ENCODE results near the gene AMER3.
A peak's percentile ranks its signal among the peaks of the same experiment; 100 is the strongest.
"Not testable (repeated sequence)": the region's sequence is repeated elsewhere in the genome, so short reads cannot be mapped to it uniquely, and the experiment has no call there.

Gene AMER3

GRCh38 chr2:130755256-130756052 lies at the start of gene AMER3:
Gene AMER3, plus strand, starts transcription at chr2:130755540. Its CDS starts 6,533 bp downstream, at chr2:130762073.
- no peak for DNase-seq (ENCODE audit: low spot score)

GRCh38 chr2:130714795-130715194 lies 40.5 kb upstream of the AMER3 start:
- DNase-seq (ENCODE audit: low spot score) = not testable (repeated sequence)

- DNase-seq (ENCODE audit: low spot score) = no peak
Measured at GRCh38 chr2:130720036-130720435, 35.3 kb upstream of the AMER3 start.

- DNase-seq (ENCODE audit: low spot score) = no peak
Measured at GRCh38 chr2:130720528-130720927, 34.8 kb upstream of the AMER3 start.

- DNase-seq (ENCODE audit: low spot score) = no peak
Measured at GRCh38 chr2:130724455-130724854, 30.9 kb upstream of the AMER3 start.

GRCh38 chr2:130726614-130727180 lies 28.6 kb upstream of the AMER3 start:
- DNase-seq (ENCODE audit: low spot score) = no peak

- DNase-seq (ENCODE audit: low spot score) = peak; percentile 60
Measured at GRCh38 chr2:130727286-130727924, 27.9 kb upstream of the AMER3 start.

GRCh38 chr2:130728007-130728454 lies 27.3 kb upstream of the AMER3 start:
- DNase-seq (ENCODE audit: low spot score) = no peak

- no peak for DNase-seq (ENCODE audit: low spot score)
Measured at GRCh38 chr2:130728549-130729316, 26.6 kb upstream of the AMER3 start, which contains the start of gene GPR148. Gene GPR148, plus strand, starts transcription at chr2:130729070. Its CDS starts 82 bp downstream, at chr2:130729152.

GRCh38 chr2:130729322-130730299 lies 25.7 kb upstream of the AMER3 start:
- DNase-seq (ENCODE audit: low spot score) = no peak

- DNase-seq (ENCODE audit: low spot score) = not testable (repeated sequence)
Measured at GRCh38 chr2:130732257-130732656, 23.1 kb upstream of the AMER3 start.

- DNase-seq (ENCODE audit: low spot score) = no peak
Measured at GRCh38 chr2:130735200-130735599, 20.1 kb upstream of the AMER3 start.

- no peak for DNase-seq (ENCODE audit: low spot score)
Measured at GRCh38 chr2:130736487-130736886, 18.9 kb upstream of the AMER3 start.

- no peak for DNase-seq (ENCODE audit: low spot score)
Measured at GRCh38 chr2:130737592-130737991, 17.7 kb upstream of the AMER3 start.

- DNase-seq (ENCODE audit: low spot score) = no peak
Measured at GRCh38 chr2:130740671-130741070, 14.7 kb upstream of the AMER3 start.

GRCh38 chr2:130743278-130743677 lies 12.1 kb upstream of the AMER3 start:
- DNase-seq (ENCODE audit: low spot score) = no peak

GRCh38 chr2:130744287-130745117 lies 10.8 kb upstream of the AMER3 start:
- DNase-seq (ENCODE audit: low spot score) = no peak

GRCh38 chr2:130749078-130749477 lies 6.3 kb upstream of the AMER3 start:
- no peak for DNase-seq (ENCODE audit: low spot score)

GRCh38 chr2:130749641-130750040 lies 5.7 kb upstream of the AMER3 start:
- no peak for DNase-seq (ENCODE audit: low spot score)

- no peak for DNase-seq (ENCODE audit: low spot score)
Measured at GRCh38 chr2:130754811-130755210, 529 bp upstream of the AMER3 start.
